Stimulated activated CD8-positive, alpha-beta memory T cell treated with anti-CD3 and anti-CD28 coated beads, Interleukin-4, amount 100 ng/mL, for 1 hour (primary cell): ENCODE measurements around the gene CIRBP.

Experiments used
- DNase-seq, 2 donors: peaks; one replicate each; pipeline ENCODE4 v3.0.0-alpha.2; 2020; ENCODE audit warnings: low read depth in 2 of 2, low spot score in 1 of 2

The CIRBP gene

DNA sequence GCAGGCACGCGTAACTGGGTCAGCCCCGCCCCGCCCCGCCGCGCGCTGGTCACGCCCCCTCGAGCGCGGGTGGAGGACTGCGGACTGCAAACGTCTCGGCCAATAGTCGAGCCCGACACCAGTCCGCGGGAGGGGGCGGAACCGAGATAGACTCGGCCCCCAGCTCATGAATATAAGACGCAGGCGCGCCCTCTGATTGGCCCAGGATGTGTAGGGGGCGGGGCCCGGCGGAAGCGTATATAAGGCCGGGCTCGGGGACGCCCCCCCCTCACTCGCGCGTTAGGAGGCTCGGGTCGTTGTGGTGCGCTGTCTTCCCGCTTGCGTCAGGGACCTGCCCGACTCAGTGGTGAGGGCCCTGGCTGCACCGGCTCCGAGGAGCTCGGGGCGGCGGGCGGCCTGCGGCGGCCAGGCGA, at the start of gene CIRBP:
CIRBP (plus strand) TSS at position 268 of the 413 bp plus-strand sequence. CDS start 1,602 bp downstream, outside the sequence.
- peak; percentile 98 to 99 for DNase-seq

- no peak for DNase-seq
Observed at GRCh38 chr19:1219786-1220476, 49.2 kb upstream of the CIRBP start.

GRCh38 chr19:1220477-1220930, 48.6 kb upstream of the CIRBP start:
- no peak for DNase-seq

GRCh38 chr19:1220976-1221903, 47.9 kb upstream of the CIRBP start:
- no peak for DNase-seq

DNA sequence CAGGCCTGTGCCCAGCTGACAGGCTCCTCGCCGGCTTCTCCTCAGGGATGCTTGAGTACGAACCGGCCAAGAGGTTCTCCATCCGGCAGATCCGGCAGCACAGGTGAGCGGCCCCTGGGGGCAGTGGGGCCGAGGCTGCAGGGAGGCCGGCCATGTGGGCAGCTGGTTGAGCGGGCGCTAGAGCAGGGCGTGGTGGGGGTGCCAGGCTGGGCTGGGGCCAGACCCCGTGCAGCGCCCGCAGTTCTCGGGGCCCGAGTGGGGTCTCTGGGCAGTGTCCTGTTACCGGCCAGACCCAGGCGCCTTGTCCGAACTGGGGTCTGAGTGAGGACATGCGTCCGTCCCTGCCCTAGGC, 47.3 kb upstream of the CIRBP start:
- no peak for DNase-seq

GRCh38 chr19:1222394-1222793, 46.7 kb upstream of the CIRBP start:
- no peak for DNase-seq

DNA sequence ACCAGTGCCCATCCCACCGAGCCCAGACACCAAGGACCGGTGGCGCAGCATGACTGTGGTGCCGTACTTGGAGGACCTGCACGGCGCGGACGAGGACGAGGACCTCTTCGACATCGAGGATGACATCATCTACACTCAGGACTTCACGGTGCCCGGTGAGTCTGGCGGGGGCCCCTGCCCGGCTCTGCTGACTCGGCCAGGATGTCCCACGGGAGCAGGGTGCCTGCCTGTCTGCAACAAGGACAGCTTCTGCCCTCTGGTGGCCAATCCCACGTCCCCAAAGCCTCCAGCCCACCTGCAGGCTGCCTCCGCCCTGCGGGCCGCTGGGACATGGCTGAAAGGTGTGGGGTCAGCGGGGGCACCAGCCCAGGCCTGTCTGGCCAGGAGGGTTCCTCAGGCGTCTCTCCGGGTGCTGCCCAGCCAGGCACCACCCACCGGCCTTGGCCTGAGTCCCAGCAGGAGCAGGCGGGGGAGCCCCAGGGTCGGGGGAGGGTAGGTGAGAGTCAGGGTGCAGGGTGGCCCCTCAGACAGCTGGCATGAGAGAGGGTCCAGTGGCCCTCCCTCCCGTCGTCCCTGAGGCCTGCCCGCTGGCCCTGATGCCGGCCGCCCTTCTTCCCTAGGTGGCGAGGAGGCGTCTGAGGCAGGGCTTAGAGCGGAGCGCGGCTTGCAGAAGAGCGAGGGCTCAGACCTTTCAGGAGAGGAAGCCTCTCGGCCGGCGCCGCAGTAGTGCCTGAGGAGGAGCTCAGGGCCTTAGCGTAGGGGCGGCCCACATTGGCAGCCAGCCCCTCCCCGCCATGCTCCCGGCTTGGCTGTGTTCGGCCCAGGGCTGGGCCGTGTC, 45.9 kb upstream of the CIRBP start:
- DNase-seq = no peak

DNA sequence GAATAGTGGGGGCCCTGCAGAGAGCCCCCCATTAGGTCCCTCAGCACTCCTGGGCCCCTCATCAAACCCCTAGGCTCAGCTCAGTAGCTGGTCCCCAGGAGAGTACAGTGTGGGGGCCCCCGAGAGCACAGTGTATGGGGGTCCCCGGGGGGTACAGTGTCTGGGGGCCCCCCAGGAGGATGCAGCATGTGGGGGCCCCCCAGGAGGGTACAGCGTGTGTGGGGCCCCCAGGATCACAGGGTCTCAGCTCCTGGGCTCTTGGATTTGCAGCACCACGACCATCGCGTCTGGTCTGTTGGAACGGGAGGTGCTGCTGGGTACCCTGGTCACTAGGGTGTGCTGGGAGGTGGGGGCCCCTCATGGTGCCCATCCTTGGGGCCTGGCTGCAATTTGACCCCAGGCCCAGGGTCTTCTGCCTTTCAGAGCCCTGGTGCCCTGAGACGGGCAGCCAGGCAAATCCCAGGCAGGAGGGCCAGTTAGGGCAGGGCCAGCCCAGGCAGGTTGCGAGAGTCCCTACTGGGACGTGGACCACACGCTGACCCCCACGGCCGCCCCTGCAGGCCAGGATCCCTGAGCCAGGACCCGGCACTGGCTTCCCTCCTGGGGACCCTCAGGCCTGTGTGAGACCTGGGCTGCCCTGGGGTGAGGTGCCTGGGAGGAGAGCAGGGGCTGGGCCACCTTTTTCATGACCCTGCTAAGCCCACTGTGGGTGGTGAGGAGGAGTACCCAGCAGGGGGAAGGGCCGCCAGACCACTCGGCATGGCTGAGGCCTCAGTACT, 44.9 kb upstream of the CIRBP start:
- DNase-seq = no peak

- no peak for DNase-seq
Observed at GRCh38 chr19:1224847-1225246, 44.3 kb upstream of the CIRBP start.

DNA sequence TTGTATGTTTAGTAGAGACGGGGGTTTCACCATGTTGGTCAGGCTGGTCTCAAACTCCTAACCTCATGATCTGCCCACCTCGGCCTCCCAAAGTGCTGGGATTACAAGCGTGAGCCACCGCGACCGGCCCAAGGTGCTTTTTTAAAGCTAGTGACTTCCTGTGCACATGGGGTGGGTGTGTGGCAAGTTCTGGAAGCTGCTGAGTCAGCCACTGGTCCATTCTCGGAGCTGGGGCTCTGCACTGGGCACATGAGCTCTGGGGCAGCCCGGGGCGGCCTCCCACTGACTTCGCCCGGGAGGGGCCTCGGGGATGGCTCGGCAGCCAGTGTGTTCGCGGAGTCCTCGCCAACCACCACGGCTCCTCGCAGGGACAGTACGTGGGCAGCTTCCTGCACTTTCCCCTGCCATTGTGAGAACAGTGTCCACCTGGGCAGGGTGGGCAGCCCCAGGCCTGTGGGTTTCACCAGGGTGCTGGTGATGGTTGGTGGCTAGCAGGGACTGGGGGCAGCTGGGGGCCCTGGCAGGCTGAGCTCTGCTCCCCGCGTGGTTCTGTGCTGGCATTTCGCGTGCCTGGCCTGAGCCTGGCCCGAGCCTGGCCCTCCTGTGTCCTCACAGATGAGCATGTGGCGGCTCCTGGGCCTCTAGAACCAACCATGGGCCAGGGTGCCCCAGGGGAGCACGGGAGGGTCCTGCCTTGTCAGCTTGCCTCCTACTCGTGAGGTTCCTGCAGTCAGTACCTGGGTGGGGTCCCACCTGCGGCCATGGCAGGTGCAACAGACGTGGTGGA, 43.5 kb upstream of the CIRBP start:
- no peak for DNase-seq

DNA sequence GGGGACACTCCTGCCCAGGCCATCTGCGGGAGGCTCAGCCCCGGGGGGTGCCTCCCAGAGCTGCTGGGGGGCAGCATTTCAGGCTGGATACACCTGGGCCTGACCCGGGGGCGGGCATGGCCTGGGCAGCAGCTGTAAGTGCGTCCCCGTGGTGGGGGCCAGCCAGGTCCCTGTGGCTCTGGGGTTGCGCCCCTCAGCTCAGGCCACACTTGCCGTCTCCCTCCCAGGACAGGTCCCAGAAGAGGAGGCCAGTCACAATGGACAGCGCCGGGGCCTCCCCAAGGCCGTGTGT, 43.0 kb upstream of the CIRBP start:
- no peak for DNase-seq

DNA sequence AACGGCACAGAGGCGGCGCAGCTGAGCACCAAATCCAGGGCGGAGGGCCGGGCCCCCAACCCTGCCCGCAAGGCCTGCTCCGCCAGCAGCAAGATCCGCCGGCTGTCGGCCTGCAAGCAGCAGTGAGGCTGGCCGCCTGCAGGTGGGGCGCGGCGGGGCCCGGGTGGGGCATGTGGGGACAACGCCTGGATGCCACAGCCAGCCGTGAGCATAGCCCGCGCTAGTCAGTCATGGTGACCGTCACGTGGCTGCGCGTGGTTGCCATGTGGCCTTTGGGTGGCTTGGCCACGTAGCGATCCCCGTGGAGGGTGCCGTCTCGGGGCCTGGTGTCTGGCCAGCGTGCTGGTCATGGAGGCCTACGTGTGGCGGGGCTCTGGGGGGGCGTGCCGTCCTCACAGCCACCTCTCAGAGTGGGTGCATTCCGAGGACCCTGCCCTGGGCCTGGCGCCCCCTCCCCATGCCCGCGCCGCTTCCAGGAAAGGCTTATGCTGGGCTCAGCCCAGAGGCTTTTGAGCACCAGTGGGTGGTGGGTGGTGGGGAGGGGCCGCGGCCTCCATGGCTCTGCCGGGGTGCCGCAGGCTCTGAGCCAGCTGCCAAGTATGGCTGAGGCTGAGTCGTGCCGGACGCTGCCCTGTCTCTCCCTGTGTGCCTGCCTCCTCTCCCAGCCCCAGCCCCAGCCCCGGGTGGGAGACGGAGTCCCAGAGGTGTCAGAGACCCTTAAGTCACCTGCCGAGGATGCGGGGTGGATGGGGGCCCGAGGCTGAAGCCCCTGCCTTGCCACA, 42.4 kb upstream of the CIRBP start:
- DNase-seq = no peak

DNA sequence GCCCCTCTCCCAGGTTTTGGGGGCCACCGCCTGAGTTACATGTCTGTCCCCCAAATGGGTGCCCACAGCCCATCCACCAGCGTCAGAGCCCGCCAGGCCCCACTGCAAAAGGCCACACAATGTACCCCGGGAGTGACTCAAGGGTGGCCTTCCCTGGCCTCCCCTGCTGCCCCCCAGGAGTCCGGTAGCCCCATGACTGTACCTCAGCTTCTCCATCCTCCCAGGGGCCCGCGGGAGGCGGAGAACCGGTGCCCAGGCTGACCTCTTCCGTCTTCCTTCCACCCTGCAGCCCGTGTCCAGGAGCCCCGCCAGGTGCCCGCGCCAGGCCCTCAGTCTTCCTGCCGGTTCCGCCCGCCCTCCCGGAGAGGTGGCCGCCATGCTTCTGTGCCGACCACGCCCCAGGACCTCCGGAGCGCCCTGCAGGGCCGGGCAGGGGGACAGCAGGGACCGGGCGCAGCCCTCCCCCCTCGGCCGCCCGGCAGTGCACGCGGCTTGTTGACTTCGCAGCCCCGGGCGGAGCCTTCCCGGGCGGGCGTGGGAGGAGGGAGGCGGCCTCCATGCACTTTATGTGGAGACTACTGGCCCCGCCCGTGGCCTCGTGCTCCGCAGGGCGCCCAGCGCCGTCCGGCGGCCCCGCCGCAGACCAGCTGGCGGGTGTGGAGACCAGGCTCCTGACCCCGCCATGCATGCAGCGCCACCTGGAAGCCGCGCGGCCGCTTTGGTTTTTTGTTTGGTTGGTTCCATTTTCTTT, 41.7 kb upstream of the CIRBP start:
- DNase-seq = no peak

DNA sequence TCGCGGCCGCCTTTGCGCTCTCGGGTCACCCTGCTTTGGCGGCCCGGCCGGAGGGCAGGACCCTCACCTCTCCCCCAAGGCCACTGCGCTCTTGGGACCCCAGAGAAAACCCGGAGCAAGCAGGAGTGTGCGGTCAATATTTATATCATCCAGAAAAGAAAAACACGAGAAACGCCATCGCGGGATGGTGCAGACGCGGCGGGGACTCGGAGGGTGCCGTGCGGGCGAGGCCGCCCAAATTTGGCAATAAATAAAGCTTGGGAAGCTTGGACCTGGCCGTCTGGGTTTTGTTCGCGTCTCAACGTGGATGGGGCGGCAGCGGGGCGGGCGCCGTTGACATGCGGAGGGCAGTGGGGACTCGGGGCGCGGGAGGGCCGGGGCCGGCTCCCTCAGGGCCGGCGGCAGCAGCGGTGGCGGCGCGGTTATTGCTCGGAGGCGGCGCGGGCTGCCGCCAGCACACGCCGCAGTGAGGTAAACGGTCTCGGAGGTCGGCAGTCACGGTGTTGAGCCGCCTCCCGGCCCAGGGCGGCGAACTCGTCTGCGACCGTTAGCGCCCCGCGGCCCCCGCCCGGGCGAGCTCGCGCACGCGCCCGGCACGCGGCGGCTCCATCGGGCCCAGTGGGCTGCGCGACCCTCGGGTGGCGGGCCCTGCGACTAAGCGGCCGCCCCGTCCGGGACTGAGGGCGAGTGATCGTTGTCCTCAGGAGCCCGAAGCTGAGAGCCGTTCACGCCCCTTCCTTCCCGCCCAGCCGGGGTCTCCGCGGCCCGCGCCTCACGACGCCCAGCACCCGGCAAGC, 40.8 kb upstream of the CIRBP start:
- no peak for DNase-seq

DNA sequence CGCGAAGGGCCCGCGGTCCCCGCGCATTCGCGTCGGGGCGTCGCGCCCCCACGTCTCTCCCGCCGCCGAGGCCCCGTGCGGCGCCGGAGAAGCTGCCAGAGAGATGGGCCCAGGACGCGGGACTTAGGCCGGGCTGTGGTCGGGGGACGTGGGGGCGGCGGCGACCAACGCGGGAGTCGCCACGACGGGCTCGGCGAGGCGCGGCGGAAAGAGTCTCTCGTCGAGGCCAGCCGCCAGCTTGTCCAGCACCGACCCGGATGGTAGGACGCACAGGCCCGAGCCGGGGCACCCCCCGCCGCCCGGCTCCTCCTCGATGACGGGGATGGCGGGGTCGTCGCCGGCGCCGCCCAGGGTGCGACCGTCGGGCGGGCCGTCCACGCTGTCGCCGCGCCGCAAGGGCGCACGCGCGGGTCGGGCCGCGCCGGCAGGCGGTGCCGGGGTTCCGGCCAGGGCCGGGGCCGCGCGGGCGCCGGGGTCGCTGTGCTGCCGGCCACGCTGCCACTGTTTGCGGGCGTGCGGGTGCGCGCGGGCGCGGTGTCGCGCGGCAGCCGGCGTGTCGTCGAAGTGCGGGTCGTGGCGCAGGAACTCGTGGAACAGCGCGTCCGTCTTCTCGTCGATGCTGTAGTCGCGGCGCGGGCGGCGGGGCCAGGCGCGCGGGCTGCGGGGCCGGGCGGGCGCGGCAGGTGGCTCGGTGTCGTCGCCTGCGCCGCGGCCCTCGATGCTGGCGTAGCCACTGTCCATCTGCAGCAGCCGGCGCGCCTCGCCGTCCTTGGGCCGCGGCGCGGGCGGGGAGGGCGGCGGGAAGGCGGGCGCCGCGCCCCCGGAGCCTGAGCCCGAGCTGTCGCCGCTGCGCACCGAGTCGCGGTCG, 39.8 kb upstream of the CIRBP start:
- DNase-seq = no peak

DNA sequence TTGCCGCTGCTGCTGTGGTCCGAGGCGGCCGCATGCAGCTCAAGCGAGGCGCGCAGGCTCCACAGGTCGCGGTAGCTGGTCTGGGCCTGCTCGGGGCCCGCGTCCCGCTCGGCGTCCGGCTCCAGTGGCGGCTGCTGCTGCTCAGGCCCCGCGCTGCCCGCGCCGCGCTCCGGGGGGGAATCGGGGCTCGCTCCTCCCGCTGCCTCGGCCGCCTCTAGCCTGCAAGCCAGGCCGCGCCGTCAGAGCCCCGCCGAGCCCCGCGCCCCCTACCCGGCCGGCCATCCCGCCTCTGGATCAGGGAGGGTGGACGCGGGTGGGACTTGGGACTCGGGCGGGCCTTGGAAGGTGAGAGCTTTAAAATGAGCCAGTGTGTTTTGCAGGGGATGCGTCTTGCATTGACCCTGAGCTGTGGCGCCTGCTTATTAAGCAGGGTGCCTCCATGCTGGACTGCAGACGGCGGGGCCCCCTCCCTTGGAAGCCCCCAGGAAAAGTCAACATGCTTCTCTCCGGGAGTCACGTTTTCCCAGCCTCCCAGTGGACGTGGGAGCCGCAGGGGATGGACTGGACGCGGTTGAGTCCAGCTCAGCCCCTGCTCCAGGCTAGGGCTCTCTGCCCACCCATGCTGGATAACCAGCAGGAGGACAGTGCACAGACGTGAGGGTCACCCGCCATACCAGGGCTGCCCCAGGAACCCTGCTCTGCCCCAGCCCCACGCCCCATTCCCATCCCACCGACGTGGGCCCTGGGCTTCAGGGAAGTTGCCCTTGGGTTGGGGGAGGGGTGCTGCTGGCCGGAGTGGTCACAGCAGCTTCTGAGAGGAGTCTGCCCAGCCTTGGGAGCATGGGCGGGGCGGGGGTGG, 39.0 kb upstream of the CIRBP start:
- DNase-seq = no peak
